Activated CD8-positive, alpha-beta T cell treated with anti-CD3 and anti-CD28 coated beads for 36 hours (primary cell): ENCODE data around the gene BTG4. TPM values are rescaled to one million over a fixed set of nuclear protein-coding genes. Genes with fewer than 3 reads are reported as not detected.

Experiments
- ATAC-seq: fragments of 200-7000 bp; cut with Tn5 transposase; one replicate; pipeline ENCODE4 v1.10.0; 2021; ENCODE audit warnings: mild to moderate bottlenecking, moderate library complexity
- CTCF ChIA-PET: fragments of 350-600 bp; sonication (Branson Sonifier 250); formaldehyde crosslinking; loops from one replicate; lab custom pipeline; 2021; ENCODE audit warnings: antibody characterized with exemption; lab: Charles Lee
- POLR2A ChIA-PET: fragments of 350-600 bp; sonication (Branson Sonifier 250); formaldehyde crosslinking; loops from one replicate; lab custom pipeline; 2021; ENCODE audit warnings: antibody characterized with exemption; lab: Charles Lee
- DNase-seq: peaks from one replicate; pipeline ENCODE4 v3.0.0-alpha.2; 2020
- H3K27ac Mint-ChIP-seq: one replicate; pipeline ENCODE4 v1.8.0; 2021; ENCODE audit warnings: mild to moderate bottlenecking, mixed read lengths
- H3K27me3 Mint-ChIP-seq: one replicate; pipeline ENCODE4 v1.8.0; 2021; ENCODE audit warnings: mixed read lengths
- H3K36me3 Mint-ChIP-seq: one replicate; pipeline ENCODE4 v1.8.0; 2021; ENCODE audit warnings: low read depth, mixed read lengths
- H3K4me1 Mint-ChIP-seq: one replicate; pipeline ENCODE4 v1.8.0; 2021; ENCODE audit warnings: low read depth, mixed read lengths
- H3K4me3 Mint-ChIP-seq: one replicate; pipeline ENCODE4 v1.8.0; 2021; ENCODE audit warnings: mild to moderate bottlenecking, moderate library complexity, mixed read lengths
- H3K9me3 Mint-ChIP-seq: one replicate; pipeline ENCODE4 v1.8.0; 2021; ENCODE audit warnings: mixed read lengths
- CTCF ChIP-seq: fragments of 200-600 bp; IDR thresholded peaks from one replicate; pipeline ENCODE4 v1.8.0; 2022; ENCODE audit warnings: antibody characterized with exemption, mild to moderate bottlenecking
- intact Hi-C: fragments of 100-400 bp; cut with micrococcal nuclease; formaldehyde crosslinking; loops from one replicate; pipeline ENCODE4 v1.10.0; 2022
- total RNA-seq, 2 experiments: library from RNA; stranded (reverse); gene quantifications; one replicate each; pipeline ENCODE4 v1.2.3, GENCODE V29; 2021

The BTG4 gene
- total RNA-seq, 2 experiments from 2014 or later, result 0.36 to 0.98 TPM

- no peak for ATAC-seq
- no peak for TF ChIP-seq CTCF
- peak overlapping the region; percentile 14 for H3K27ac Mint-ChIP-seq
- peaks cover 67% of the 10 kb centered on the region for H3K4me1 Mint-ChIP-seq
- no peak overlapping the region for H3K4me3 Mint-ChIP-seq
- no peaks in the 10 kb centered on the region for H3K9me3 Mint-ChIP-seq
- no peaks in the 10 kb centered on the region for H3K36me3 Mint-ChIP-seq
- intact Hi-C loops, result loop anchor here (5.0 kb wide), 1 partner anchor 153 kb away; the partner anchor contains the start of gene POU2AF1
- H3K27me3 Mint-ChIP-seq, result peaks cover 4% of the 10 kb centered on the region
- DNase-seq, result no peak
- ChIA-PET POLR2A (interaction anchor here (1.0 to 1.2 kb wide), 2 partner anchors 9 to 11 kb away, joined by 3 to 7 read pairs; no protein-coding TSS in a partner anchor), CTCF (interaction anchor here (1.5 to 2.7 kb wide), 2 partner anchors 17 to 75 kb away, joined by 3 to 12 read pairs; no protein-coding TSS in a partner anchor)
Observed at GRCh38 chr11:111530091-111530490, 17.9 kb upstream of the BTG4 start.

GRCh38 chr11:111528557-111528956 is 16.4 kb upstream of the BTG4 start:
- H3K4me3 Mint-ChIP-seq, result no peak overlapping the region
- H3K4me1 Mint-ChIP-seq, result peaks cover 69% of the 10 kb centered on the region
- TF ChIP-seq CTCF, result no peak
- no peaks in the 10 kb centered on the region for H3K9me3 Mint-ChIP-seq
- DNase-seq (peak; percentile 47), ATAC-seq (peak; percentile 17)
- H3K27me3 Mint-ChIP-seq, result no peaks in the 10 kb centered on the region
- H3K36me3 Mint-ChIP-seq, result no peaks in the 10 kb centered on the region
- ChIA-PET POLR2A (no interaction called here), CTCF (interaction anchor here (0.8 kb wide), 1 partner anchor 74 kb away, joined by 3 read pairs; no protein-coding TSS in a partner anchor)
- intact Hi-C loops, result no loop called here
- H3K27ac Mint-ChIP-seq, result peak overlapping the region; percentile 86

- intact Hi-C loops, result no loop called here
- H3K27me3 Mint-ChIP-seq, result no peaks in the 10 kb centered on the region
- ChIA-PET CTCF (interaction anchor here (1.0 kb wide), 1 partner anchor 14 kb away, joined by 3 read pairs; no protein-coding TSS in a partner anchor), POLR2A (no interaction called here)
- no peaks in the 10 kb centered on the region for H3K36me3 Mint-ChIP-seq
- no peak overlapping the region for H3K27ac Mint-ChIP-seq
- TF ChIP-seq CTCF, result no peak
- peaks cover 72% of the 10 kb centered on the region for H3K4me1 Mint-ChIP-seq
- no peaks in the 10 kb centered on the region for H3K9me3 Mint-ChIP-seq
- no peak for ATAC-seq
- no peak for DNase-seq
- no peak overlapping the region for H3K4me3 Mint-ChIP-seq
Observed at GRCh38 chr11:111527279-111527678, 15.1 kb upstream of the BTG4 start.

GRCh38 chr11:111526501-111526900 is 14.3 kb upstream of the BTG4 start:
- TF ChIP-seq CTCF, result no peak
- peak overlapping the region; percentile 54 for H3K4me3 Mint-ChIP-seq
- peak; percentile 84 for DNase-seq
- ATAC-seq, result peak; percentile 79
- no peaks in the 10 kb centered on the region for H3K36me3 Mint-ChIP-seq
- no peaks in the 10 kb centered on the region for H3K27me3 Mint-ChIP-seq
- ChIA-PET CTCF (interaction anchor here (1.0 to 1.3 kb wide), 2 partner anchors 9 to 13 kb away, joined by 3 read pairs; no protein-coding TSS in a partner anchor), POLR2A (no interaction called here)
- H3K4me1 Mint-ChIP-seq, result peaks cover 73% of the 10 kb centered on the region
- no peaks in the 10 kb centered on the region for H3K9me3 Mint-ChIP-seq
- peak overlapping the region; percentile 89 for H3K27ac Mint-ChIP-seq
- intact Hi-C loops, result no loop called here

- no peak for TF ChIP-seq CTCF
- peak overlapping the region; percentile 89 for H3K27ac Mint-ChIP-seq
- H3K36me3 Mint-ChIP-seq, result no peaks in the 10 kb centered on the region
- no peak for ATAC-seq
- POLR2A ChIA-PET, result interaction anchor here (1.1 to 3.3 kb wide), 3 partner anchors 13 to 15 kb away, joined by 3 to 10 read pairs (median 4); partner anchors contain the start of gene BTG4
- peaks cover 79% of the 10 kb centered on the region for H3K4me1 Mint-ChIP-seq
- no peak overlapping the region for H3K4me3 Mint-ChIP-seq
- intact Hi-C loops, result no loop called here
- CTCF ChIA-PET, result interaction anchor here (1.0 to 2.9 kb wide), 3 partner anchors 8 to 71 kb away, joined by 3 to 11 read pairs (median 3); no protein-coding TSS in a partner anchor
- no peaks in the 10 kb centered on the region for H3K27me3 Mint-ChIP-seq
- DNase-seq, result no peak
- H3K9me3 Mint-ChIP-seq, result no peaks in the 10 kb centered on the region
Observed at GRCh38 chr11:111525456-111525855, 13.3 kb upstream of the BTG4 start.
